Measurements from ENCODE around the gene ZNF611. TPM values are rescaled to one million over a fixed set of nuclear protein-coding genes. Genes with fewer than 3 reads are reported as not detected.
"Not testable (repeated sequence)": the region's sequence is repeated elsewhere in the genome, so short reads cannot be mapped to it uniquely, and the experiment has no call there.

ZNF611 gene
- total RNA-seq, 1 experiment from 2014 or later = 22.4 TPM

- ATAC-seq = peak; percentile 38
- no peaks in the 10 kb centered on the region for H3K36me3 Mint-ChIP-seq
- H3K27ac Mint-ChIP-seq = 0 out of 2 replicates have a peak overlapping the region, but pooled peaks have one; percentile 32
- CTCF ChIA-PET = interaction anchor here (0.7 kb wide), 1 partner anchor 61 kb away, joined by 4 read pairs; no protein-coding TSS in a partner anchor
- peaks cover 6% of the 10 kb centered on the region; the same call in 1 of the 2 replicates for H3K9me3 Mint-ChIP-seq
- POLR2A ChIA-PET = no interaction called here
- peaks cover 11% of the 10 kb centered on the region for H3K27me3 Mint-ChIP-seq (ENCODE audit: low read depth)
- DNase-seq (ENCODE audit: low spot score) = peak; percentile 29
- peak overlapping the region; percentile 89 for H3K4me3 Mint-ChIP-seq
- no peak for TF ChIP-seq ZNF232 (CRISPR knock-in tag; IDR thresholded peaks at IDR 0.05)
- no peak for TF ChIP-seq HMGA2 (CRISPR knock-in tag; IDR thresholded peaks at IDR 0.05)
- TF ChIP-seq NR3C1 (CRISPR knock-in tag; conservative IDR thresholded peaks at IDR 0.05; ENCODE audit: low read depth) = no peak
- H3K4me1 Mint-ChIP-seq = peaks cover 43% of the 10 kb centered on the region
These were observed 432 bp downstream of the ZNF611 start for GRCh38 chr19:52734331-52734892.

GRCh38 chr19:52726051-52726450 lies 8.8 kb downstream of the ZNF611 start:
- ATAC-seq; H3K27ac Mint-ChIP-seq; H3K4me3 Mint-ChIP-seq; DNase-seq (ENCODE audit: low spot score); CTCF ChIA-PET; POLR2A ChIA-PET; H3K9me3 Mint-ChIP-seq; H3K4me1 Mint-ChIP-seq; H3K27me3 Mint-ChIP-seq (ENCODE audit: low read depth): not testable (repeated sequence)
- peaks cover 49% of the 10 kb centered on the region for H3K36me3 Mint-ChIP-seq

GRCh38 chr19:52725528-52725961 lies 9.3 kb downstream of the ZNF611 start:
- no peak for ATAC-seq
- 0 out of 2 replicates have a peak, but pooled peaks cover 8% of the 10 kb centered on the region for H3K4me1 Mint-ChIP-seq
- no peak overlapping the region for H3K27ac Mint-ChIP-seq

More at GRCh38 chr19:52725528-52725961, 9.3 kb downstream of the ZNF611 start:
- Mint-ChIP-seq H3K27me3 (ENCODE audit: low read depth) (no peaks in the 10 kb centered on the region; the same call in 1 of the 2 replicates), H3K9me3 (peaks cover 9% of the 10 kb centered on the region; the same call in 1 of the 2 replicates), H3K4me3 (no peak overlapping the region), H3K36me3 (peaks cover 53% of the 10 kb centered on the region)
- POLR2A ChIA-PET = no interaction called here
- CTCF ChIA-PET = no interaction called here
- TF ChIP-seq MAX (CRISPR knock-in tag; IDR thresholded peaks at IDR 0.05) (no peak), PREB (CRISPR knock-in tag; IDR thresholded peaks at IDR 0.05; ENCODE audit: borderline replicate concordance) (no peak), MLX (CRISPR knock-in tag; IDR thresholded peaks at IDR 0.05) (no peak), NR2C2 (CRISPR knock-in tag; IDR thresholded peaks at IDR 0.05) (no peak), PRDM15 (CRISPR knock-in tag; IDR thresholded peaks at IDR 0.05) (0 out of 2 replicates have a peak, but pooled peaks have one; percentile 30), ZNF396 (CRISPR knock-in tag; IDR thresholded peaks at IDR 0.05; ENCODE audit: borderline replicate concordance) (no peak)
- DNase-seq (ENCODE audit: low spot score) = no peak

All from WTC11 (cell line).